ENCODE measurements around the gene TSPAN18. TPM values are rescaled to one million over a fixed set of nuclear protein-coding genes. Genes with fewer than 3 reads are reported as not detected.
A peak's percentile ranks its signal among the peaks of the same experiment; 100 is the strongest.

TSPAN18 gene
- total RNA-seq, 1 experiment from 2014 or later = 2.8 TPM

- ChIA-PET CTCF (no interaction called here), POLR2A (ENCODE audit: low non-redundant PET) (no interaction called here)
- no peak for TF ChIP-seq EZH2 (IDR thresholded peaks at IDR 0.05; ENCODE audit: borderline replicate concordance, low read depth, low read length, poor library complexity, severe bottlenecking)
- no peak for TF ChIP-seq CTCF (conservative IDR thresholded peaks at IDR 0.05; ENCODE audit: low read depth, low read length)
- H3K4me3 ChIP-seq (ENCODE audit: low read depth, low read length, poor library complexity, severe bottlenecking) = no peak overlapping the region
- intact Hi-C loops (cut with micrococcal nuclease; ENCODE audit: unreplicated experiment) = loop anchor here (5.0 kb wide), 1 partner anchor 104 kb away; no protein-coding TSS in a partner anchor
- no peaks in the 10 kb centered on the region for H3K27me3 ChIP-seq (replicated peaks; ENCODE audit: insufficient read depth, low read depth, low read length, poor library complexity)
- peaks cover 63% of the 10 kb centered on the region for H3K4me1 ChIP-seq (ENCODE audit: insufficient read depth, low read length, poor library complexity, severe bottlenecking)
- DNase-seq (ENCODE audit: low spot score) = peak; percentile 65
- H3K27ac ChIP-seq (ENCODE audit: low read depth, low read length, poor library complexity, severe bottlenecking) = peak overlapping the region; percentile 27
- no TSS peak for BruUV-seq (replicated peaks)
- H3K9me3 ChIP-seq (ENCODE audit: low read depth, low read length, poor library complexity, severe bottlenecking) = no peaks in the 10 kb centered on the region
- H3K36me3 ChIP-seq (ENCODE audit: insufficient read depth, low read length, poor library complexity, severe bottlenecking) = no peaks in the 10 kb centered on the region
Observed at GRCh38 chr11:44778195-44779100, 51.7 kb downstream of the TSPAN18 start.

- Histone ChIP-seq H3K36me3 (ENCODE audit: insufficient read depth, low read length, poor library complexity, severe bottlenecking) (no peaks in the 10 kb centered on the region), H3K4me3 (ENCODE audit: low read depth, low read length, poor library complexity, severe bottlenecking) (no peak overlapping the region), H3K9me3 (ENCODE audit: low read depth, low read length, poor library complexity, severe bottlenecking) (no peaks in the 10 kb centered on the region), H3K27me3 (replicated peaks; ENCODE audit: insufficient read depth, low read depth, low read length, poor library complexity) (no peaks in the 10 kb centered on the region), H3K4me1 (ENCODE audit: insufficient read depth, low read length, poor library complexity, severe bottlenecking) (peaks cover 62% of the 10 kb centered on the region), H3K27ac (ENCODE audit: low read depth, low read length, poor library complexity, severe bottlenecking) (no peak overlapping the region)
- CTCF ChIA-PET = no interaction called here
- intact Hi-C loops (cut with micrococcal nuclease; ENCODE audit: unreplicated experiment) = loop anchor here (5.0 kb wide), 1 partner anchor 102 kb away; no protein-coding TSS in a partner anchor
- TF ChIP-seq CTCF (conservative IDR thresholded peaks at IDR 0.05; ENCODE audit: low read depth, low read length) = no peak
- TF ChIP-seq EZH2 (IDR thresholded peaks at IDR 0.05; ENCODE audit: borderline replicate concordance, low read depth, low read length, poor library complexity, severe bottlenecking) = no peak
- POLR2A ChIA-PET (ENCODE audit: low non-redundant PET) = no interaction called here
- no TSS peak for BruUV-seq (replicated peaks)
- no peak for DNase-seq (ENCODE audit: low spot score)
Observed at GRCh38 chr11:44779736-44780520, 53.2 kb downstream of the TSPAN18 start.

GRCh38 chr11:44780940-44781631 lies 54.3 kb downstream of the TSPAN18 start:
- H3K4me1 ChIP-seq (ENCODE audit: insufficient read depth, low read length, poor library complexity, severe bottlenecking) = peaks cover 62% of the 10 kb centered on the region

More at GRCh38 chr11:44780940-44781631, 54.3 kb downstream of the TSPAN18 start:
- TF ChIP-seq EZH2 (IDR thresholded peaks at IDR 0.05; ENCODE audit: borderline replicate concordance, low read depth, low read length, poor library complexity, severe bottlenecking) (no peak), CTCF (conservative IDR thresholded peaks at IDR 0.05; ENCODE audit: low read depth, low read length) (no peak)
- no peak for DNase-seq (ENCODE audit: low spot score)
- ChIA-PET CTCF (no interaction called here), POLR2A (ENCODE audit: low non-redundant PET) (no interaction called here)
- no peaks in the 10 kb centered on the region for H3K36me3 ChIP-seq (ENCODE audit: insufficient read depth, low read length, poor library complexity, severe bottlenecking)
- BruUV-seq (replicated peaks) = no TSS peak
- intact Hi-C loops (cut with micrococcal nuclease; ENCODE audit: unreplicated experiment) = no loop called here
- no peak overlapping the region for H3K27ac ChIP-seq (ENCODE audit: low read depth, low read length, poor library complexity, severe bottlenecking)
- no peaks in the 10 kb centered on the region for H3K9me3 ChIP-seq (ENCODE audit: low read depth, low read length, poor library complexity, severe bottlenecking)
- H3K27me3 ChIP-seq (replicated peaks; ENCODE audit: insufficient read depth, low read depth, low read length, poor library complexity) = no peaks in the 10 kb centered on the region
- H3K4me3 ChIP-seq (ENCODE audit: low read depth, low read length, poor library complexity, severe bottlenecking) = no peak overlapping the region

All from A673 (cell line).